Brain pericyte (primary cell): ENCODE results near the gene UBE3C.
A peak's percentile ranks its signal among the peaks of the same experiment; 100 is the strongest.

Source experiments
- DNase-seq: peaks from one replicate; pipeline ENCODE4 v3.0.0-alpha.2; 2012; ENCODE audit warnings: low read depth, low spot score

The UBE3C gene

DNA sequence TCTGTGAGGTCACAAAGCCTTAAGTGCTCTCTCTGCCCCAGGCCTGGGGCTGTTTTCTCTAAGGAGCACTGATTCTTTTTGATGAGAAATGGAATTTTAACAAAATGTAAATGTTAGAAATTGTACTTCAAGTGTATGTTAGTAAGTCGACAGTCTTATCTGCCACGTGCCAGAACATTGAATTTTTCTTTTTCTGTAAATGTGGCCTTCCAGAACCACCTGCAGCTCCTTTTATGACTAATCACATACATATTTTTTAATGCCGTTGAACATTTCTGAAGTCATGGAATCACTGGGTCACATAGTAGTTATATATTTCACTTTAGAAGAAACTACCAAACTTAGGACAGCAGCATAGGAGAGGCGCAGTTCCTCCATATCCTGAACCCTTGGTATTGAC, 38.0 kb downstream of the UBE3C start:
- no peak for DNase-seq

DNA sequence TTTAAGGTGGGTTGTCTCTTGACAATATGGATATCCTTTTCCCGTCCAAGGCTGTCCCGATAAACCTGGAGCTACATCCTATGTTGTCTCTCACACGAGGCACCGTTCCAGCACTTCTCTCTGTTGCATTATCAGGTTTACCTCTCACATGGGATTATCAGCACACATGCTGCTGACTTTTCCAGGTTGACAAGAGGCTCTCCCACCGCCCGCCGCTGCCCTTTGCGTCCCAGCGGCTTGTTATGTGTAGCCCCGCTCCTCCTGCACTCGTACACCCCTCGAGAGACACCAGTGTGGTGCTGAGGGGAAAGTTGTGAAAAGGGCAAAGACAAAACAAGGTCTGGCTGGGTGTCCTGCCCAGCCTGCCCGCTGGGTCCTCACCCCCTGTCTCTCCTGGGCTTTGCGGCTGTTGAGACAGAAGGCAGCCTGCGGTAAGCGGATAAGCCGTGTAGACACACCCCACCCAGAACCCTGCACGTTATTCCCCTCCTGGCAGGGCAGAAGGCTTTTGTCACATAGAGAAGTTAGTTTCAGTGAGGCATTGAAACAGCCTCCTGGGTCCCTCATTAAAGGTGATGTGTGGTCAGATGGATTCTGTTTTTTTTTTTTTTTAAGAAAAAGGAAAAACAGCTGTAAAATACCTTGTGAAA, 38.7 kb downstream of the UBE3C start:
- no peak for DNase-seq

DNA sequence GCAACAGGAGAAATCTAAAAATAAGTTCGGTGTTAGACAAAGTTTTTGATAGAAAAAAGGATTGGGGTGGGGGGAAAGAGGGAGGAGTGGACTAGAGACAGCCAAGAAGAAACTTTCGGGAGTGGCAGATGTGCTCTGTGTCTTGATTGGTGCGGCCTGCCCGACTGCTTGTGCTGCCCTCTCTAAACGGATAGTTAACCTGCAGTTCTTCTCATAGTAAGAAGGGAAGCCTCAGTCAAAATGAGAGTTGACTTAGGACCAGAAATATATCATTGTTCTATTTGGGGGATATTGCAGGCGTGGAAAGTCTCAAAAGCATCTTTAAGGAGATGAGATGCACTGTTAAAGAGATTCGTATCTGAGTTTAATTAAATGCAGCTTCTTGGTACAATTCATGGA, 39.3 kb downstream of the UBE3C start:
- DNase-seq, result no peak

DNA sequence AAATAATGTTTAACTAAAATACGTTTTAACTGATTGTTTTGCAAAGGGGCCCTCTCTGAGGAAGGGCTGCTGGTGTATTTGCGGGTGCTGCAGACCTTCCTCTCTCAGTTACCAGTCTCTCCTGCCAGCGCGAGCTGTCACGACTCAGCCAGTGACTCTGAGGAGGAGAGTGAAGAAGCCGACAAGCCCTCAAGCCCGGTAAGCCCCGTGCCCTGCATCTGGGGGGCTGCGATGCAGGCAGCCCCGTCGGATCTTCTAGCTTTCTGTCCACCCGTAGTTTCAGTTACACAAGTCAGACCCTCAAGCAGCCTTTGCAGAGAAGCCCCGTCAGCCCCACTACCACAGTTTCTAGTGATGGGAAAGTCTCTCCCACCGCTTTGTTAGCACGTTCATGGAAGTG, 45.1 kb downstream of the UBE3C start:
- no peak for DNase-seq

DNA sequence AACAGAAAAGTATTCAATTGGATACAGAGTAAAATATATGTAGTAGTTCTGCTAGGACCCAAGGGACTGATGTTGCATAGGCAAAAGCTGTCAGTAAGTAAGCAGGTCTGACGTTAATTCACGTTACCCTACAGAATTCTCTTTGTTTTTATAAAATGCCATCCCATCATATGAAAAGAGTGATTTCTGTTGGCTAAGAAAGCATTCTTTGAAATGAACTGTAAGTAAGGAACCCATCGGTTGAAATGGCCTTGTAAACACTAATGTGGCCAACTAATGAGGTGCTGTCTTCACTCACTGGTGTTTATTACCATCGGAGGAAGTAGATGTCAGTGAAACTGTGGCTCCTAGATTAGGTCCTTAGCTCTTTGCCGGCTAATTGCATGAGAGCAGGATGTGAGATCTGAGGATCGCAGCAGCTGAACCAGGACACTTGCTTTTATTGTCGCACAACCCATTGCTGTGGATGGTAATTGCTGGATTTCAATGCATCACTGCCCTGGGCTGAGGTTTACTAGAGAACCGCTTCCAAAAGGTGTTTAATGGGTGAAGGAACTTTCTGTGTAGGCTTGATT, 49.5 kb downstream of the UBE3C start:
- DNase-seq, result no peak

DNA sequence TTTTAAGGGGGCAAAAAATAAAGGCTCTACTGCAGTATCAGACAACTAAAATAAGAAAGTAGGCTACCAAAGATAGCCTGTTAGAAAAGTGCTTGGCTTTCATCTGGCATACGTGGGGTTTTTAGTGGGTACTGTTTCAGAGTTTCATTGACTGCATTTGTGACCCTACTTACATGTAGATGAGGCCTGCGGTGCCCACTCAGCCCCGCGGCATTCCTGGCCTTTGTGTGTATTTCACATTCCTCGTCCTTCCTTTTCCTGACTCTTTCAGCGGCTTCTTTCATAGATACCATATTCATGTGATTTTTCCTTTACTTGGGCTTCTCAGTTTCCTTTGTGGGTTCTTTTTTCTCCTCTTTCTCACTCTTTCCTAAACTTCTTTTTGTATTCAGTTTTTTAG, 50.7 kb downstream of the UBE3C start:
- no peak for DNase-seq

DNA sequence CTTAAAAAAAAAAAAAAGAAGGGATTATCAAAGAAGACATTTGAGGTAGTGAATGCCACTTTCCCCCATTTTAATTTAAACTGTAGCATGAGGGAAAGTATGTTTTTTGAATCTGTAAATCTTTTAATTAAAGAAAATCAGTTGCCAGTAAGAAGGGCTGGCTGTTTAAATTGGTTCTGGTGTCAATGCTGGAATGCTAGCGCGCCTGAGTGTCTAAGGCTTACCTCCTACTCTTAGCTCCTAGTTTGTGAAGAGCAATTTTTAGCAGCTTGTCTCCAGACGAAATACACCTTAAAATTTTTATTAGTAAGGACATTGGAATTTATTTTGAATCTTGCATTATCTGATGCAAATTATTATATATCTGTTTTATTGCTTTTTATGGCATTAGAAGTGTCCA, 54.1 kb downstream of the UBE3C start:
- no peak for DNase-seq

DNA sequence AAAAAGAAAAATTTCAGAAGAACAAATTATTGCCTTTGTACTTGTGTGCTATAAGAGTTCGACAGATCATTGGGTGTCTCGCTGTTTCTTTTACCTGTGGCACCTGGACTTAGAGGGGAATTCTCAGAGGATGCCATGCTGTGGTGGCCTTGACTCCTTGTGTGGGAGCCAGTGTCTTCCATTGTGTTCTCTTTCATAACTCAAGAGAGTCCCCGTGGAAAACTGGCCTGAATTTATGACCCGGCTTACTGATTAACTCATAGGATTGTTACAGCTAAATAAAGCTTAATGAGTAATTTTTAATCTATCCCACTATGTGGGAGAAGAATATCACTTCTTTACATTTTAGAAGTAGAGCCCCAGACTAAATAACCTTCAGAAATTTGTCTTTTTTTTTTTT, 54.5 kb downstream of the UBE3C start:
- DNase-seq, result no peak

DNA sequence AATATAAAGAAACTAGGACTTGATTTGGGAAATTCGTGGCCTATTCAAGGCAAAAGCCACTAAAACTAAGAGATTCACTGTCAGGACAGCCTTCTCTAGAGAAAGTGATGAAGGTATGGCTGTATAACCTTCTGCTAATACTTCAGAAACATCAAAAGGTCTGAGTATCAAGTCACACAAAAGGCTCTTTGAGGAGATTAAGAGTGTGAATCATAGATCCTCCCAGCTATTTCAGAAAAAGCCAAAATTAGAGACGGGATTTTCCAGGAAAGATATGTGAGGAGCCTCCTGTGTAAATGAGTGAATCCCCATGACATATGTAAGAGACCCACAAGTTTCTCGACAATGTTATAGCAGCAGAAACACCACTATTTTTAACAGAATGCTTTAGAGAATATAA, 56.2 kb downstream of the UBE3C start:
- DNase-seq, result no peak

DNA sequence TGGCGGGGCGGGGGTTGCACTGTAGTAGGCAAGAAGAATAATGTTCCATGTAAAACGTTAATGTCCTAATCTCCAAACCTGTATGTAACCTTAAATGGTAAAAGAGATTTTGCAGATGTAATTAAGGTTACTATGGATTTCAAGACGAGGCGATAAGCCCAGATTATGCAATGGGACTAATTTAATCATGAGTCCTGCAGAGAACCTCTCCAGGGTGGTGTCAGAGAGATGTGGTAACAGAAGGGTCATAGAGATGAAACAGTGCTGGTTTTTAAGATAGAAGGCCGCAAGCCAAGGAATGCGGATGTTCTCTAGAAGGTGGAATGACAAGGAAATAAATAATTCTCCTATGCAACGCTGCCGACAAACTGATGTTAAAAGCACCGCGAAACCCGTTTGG, 57.1 kb downstream of the UBE3C start:
- DNase-seq, result no peak

DNA sequence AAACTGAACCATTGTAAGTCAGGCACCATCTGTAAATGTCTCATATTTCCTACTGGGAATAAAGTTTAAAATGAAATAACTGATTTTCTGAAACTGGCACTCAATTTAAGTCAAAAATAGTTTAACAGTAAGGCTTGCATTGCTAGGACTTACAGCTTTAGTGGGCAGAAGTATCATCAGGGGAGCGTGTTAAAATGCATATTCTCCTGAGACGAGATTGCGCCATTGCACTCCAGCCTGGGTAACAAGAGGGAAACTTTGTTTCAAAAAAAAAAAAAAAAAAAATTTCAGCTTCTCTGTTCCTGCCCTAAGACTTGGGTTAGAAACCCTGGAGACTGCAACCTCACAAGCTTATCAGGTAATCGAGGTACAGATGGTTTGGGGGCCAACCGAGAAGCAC, 65.4 kb downstream of the UBE3C start:
- DNase-seq, result no peak

DNA sequence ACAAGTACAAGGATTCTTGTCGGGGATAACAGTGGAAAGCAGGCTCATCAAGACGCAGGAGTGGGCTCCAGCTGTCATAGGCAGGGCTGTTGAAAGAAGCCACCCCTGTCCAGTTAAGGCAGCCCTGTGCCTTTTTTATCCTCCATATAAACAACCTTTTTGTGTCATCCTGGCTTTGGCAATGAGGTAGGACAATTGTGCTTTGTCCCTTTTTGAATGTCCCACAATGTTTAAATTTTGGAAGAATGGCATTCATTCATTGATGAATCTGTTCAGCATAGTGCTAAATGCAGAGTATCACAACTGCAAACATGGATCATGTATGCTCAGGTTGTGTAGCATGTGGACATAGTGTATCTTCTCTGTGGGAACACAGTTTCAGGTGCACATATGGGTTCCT, 66.7 kb downstream of the UBE3C start:
- DNase-seq, result no peak

DNA sequence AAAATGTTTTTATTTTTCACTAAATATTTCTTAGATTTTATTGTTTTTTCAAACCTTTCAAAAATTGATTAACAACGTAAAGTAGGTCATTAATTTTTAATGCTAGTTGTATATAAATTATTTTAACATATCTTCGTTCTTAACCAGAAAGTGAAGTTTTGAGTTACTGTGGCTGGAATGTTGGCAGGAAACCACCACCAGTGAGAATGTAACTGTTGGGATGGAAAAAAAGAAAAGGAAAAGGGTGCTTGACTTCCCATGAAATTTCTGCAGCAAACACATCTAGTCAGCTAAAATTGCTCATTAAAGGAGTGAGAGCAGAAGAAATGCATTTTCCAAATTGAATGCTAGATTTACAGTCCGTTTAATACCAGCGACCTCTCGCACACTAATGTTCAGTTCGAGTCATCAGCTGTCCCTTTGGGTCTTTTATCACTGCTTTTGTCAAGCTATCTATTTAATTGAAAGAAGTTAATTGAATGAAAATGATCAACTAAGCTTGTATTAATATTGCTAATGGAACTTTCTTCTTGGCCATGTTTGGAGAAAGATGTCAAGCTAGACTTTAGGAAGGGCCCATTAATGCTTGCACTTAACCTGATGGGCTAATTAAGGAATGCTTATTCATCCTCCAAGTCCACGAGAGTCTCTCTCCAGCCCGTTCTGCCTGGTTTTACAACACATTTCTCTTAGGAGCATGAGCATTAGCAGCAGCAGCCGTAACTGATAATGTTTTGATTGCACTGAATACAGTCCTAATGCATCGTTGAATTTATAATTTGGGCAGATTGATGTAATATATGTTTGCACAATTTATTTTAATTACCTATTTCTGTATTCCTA, 70.1 kb downstream of the UBE3C start:
- no peak for DNase-seq

DNA sequence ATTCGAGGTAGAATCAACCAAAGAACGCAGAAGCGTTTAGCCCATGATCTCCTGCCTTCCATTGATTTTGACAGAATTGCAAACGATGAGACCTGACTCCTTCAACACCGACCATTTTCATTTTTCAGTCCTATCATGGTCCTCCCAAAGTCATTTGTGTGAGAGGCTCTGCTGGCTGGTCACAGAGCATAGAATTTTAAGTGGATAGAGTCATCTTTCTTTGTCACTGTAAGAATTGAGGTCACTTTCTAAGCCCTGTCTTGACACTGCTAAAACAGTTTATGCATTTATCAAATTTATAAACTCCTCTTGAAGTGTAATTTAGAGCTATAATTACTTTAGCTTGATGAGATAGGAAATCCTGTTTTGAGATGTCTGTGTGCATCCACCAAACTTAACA, 72.0 kb downstream of the UBE3C start:
- no peak for DNase-seq

DNA sequence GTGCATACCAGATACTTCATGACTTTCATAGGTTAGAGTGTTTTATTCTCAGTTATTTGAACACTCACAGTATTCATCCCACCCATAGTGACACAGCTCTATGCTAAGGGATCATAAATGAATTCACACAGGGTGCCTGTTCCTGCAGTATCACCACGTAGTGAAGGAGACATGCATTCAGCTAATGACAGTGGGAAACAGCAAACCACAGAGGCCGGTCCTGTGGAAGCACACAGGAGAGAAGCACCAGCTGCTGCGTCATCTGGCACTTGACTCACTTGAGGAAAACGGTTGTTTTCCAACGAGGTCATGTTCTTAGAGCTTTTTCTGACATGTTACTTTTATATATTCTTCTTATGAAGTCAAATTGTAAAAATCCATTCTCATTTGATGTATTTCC, 73.0 kb downstream of the UBE3C start:
- peak; percentile 18 for DNase-seq

DNA sequence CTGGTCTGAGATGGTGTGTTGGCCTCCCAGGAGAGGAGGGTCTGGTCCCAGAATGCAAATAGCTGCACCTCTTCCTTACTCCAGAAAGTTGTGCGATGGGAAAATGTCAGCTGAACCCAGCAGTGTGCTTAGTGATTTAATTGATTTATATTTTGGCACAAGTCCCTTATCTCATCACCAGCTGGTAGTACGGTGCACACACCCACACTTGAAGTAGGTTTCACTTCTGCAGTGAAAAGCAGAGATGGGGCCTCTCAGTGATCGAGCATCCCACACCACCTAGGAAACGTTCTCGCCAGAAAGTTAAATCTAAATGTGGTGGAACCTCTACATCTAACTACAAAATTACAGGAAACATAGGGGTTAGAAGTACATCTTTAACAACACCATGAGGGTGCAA, 80.4 kb downstream of the UBE3C start:
- no peak for DNase-seq

DNA sequence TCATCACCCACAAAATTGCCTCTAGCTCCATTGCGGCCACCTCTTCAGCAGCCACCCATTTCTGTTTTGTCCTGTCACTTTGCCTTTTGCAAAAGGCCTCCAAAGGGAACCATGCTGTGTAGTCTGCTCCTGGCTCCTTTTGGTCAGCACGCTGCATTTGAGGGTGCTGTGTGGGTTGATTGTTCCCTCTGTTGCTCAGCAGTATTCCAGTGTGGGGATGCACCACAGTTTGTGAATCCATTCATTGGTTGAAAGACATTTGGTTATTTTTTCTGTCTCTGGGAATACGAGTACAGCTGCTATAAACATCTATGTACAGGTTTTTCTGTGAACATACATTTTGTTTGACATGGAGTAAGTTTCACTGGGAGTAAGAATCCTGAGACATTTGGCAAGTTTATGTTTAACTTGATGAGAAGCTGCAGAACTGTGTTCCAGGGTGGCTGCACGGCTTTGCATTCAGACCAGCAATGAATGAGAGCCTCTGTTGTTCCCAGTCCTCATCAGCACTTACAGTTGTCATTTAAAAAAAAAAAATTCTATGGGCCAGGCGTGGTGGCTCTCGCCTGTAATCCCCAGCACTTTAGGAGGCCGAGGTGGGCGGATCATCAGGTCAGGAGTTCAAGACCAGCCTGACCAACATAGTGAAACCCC, 82.3 kb downstream of the UBE3C start:
- no peak for DNase-seq

DNA sequence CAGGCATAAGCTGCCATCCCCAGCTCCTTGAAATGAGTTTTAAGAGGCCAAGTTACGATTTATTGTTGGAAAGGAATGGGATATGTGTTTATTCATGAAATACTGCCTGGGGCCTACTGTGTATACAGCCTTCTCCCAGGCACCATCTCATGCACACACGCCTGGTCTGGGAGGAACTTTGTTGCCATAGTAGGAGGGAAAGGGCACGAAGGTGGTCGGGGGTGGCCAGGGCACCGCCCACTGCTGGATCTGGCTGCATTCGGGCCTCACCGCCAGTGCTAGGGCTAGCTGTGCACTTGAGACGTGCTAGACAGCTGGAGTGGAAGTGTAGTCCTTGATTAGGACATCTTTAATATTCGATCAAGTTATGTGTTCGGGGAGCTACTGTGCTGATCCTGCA, 84.0 kb downstream of the UBE3C start:
- DNase-seq, result no peak

DNA sequence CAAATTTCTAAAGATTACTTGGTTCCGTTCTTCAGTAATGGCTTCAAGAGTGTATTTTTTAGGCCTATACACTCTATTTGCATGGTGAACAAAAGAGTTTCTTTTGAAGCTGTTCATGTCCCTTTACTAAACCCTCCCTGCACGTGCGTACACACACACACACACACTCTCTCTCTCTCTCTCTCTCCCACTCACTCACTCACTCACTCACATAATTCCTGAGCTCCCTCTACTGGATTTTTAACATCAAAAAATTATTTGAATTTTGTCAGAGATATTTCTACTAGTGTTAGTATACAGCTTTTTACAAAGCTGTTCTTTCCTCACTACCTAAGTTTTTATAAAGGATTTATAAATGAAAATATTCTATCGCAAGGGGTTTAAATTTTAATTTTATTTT, 85.9 kb downstream of the UBE3C start:
- DNase-seq, result no peak

DNA sequence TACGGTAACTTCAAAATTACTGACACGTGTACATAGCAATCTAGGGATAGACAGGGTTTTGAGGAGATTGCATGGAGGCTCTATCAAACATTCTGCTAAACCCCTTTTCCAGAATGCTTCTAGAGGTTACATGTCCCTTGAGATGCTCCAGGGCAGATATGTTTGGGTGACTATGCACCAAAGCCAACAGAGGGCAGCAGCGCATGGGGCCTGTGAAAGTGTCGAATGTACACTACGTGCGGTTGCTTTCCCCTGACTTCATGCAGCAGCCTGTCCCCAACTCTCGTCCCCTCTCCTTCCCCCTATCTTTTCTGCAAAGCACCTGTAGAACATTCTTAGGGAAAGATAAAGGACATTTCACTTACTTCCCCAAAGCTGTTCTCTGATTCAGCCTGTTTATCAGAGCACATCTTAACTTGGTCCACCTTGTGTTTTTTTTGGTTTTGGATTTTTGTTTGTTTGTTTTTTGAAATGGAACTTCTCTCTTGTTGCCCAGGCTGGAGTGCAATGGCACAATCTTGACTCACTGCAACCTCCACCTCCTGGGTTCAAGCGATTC, 90.2 kb downstream of the UBE3C start:
- DNase-seq, result no peak

DNA sequence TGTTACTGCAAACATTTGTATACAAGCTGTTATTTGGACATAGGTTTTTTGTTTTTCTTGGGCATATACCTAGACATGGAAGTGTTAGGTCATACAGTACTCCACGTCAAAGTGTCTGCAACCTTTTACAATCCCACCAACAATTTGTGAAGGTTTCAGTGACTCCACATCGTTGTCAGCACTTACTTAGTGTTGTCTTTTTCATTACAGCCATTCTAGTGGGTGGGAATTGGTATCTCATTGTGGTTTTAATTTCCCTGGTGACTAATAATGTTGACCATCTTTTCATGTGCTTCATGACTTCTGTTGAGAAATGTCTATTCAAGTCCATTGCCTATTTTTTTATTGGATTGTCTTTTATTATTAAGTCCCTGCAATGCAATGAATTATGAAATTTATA, 95.0 kb downstream of the UBE3C start:
- no peak for DNase-seq

DNA sequence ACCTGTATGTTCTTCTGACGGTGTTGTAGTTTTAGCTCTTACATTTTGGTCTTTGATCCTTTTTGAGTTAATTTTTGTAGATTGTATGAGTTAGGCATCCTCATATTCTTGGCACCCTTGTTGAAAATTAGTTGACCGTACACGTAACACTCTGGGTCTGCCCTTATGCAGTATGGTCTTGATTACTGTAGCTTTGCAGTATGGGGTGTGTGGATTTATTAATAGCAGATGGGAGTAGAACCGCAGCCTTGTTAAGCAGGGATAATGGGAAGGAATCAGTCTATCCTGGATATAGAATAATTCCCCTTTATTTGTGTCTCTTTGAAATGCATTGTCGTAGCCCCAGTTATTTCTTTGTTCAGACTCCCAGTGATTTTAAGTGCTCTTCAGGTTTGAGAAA, 95.5 kb downstream of the UBE3C start:
- DNase-seq, result no peak
